NCI-H524 (cell line): ENCODE measurements around the gene MAGEA2B.
"Not testable (repeated sequence)": the region's sequence is repeated elsewhere in the genome, so short reads cannot be mapped to it uniquely, and the experiment has no call there.

Experiments used
- DNase-seq, 2 experiments: peaks; one replicate each; lab custom pipeline; 2025; lab: John Stamatoyannopoulos, UW

The MAGEA2B gene

GRCh38 chrX:152758918-152759317 lies 44.5 kb downstream of the MAGEA2B start, which contains the start of gene CSAG3:
Gene CSAG3, plus strand, starts transcription at chrX:152759218.
- not testable (repeated sequence) for DNase-seq

- DNase-seq, result not testable (repeated sequence)
Measured at GRCh38 chrX:152759544-152759943, 45.1 kb downstream of the MAGEA2B start.

- DNase-seq, result not testable (repeated sequence)
Measured at GRCh38 chrX:152761582-152761981, 47.2 kb downstream of the MAGEA2B start.

- DNase-seq, result not testable (repeated sequence)
Measured at GRCh38 chrX:152766562-152766961, 52.1 kb downstream of the MAGEA2B start.
